Activated T-cell treated with anti-CD3 and anti-CD28 coated beads for 1 hour (primary cell): ENCODE data around the gene NUP153.

Experiments
- DNase-seq: peaks from one replicate; pipeline ENCODE4 v3.0.0-alpha.2; 2020; ENCODE audit warnings: low read depth

NUP153 gene

GRCh38 chr6:17662585-17662984 lies 44.1 kb downstream of the NUP153 start:
- DNase-seq, result no peak

- DNase-seq, result no peak
Observed at GRCh38 chr6:17656644-17657043, 50.1 kb downstream of the NUP153 start.

GRCh38 chr6:17656092-17656491 lies 50.6 kb downstream of the NUP153 start:
- no peak for DNase-seq

GRCh38 chr6:17653198-17653882 lies 53.4 kb downstream of the NUP153 start:
- no peak for DNase-seq

GRCh38 chr6:17650656-17651309 lies 55.9 kb downstream of the NUP153 start:
- DNase-seq, result no peak

GRCh38 chr6:17648745-17649144 lies 58.0 kb downstream of the NUP153 start:
- no peak for DNase-seq

- no peak for DNase-seq
Observed at GRCh38 chr6:17640477-17640917, 66.2 kb downstream of the NUP153 start.

GRCh38 chr6:17638212-17638715 lies 68.5 kb downstream of the NUP153 start:
- DNase-seq, result no peak

GRCh38 chr6:17635568-17635967 lies 71.2 kb downstream of the NUP153 start:
- DNase-seq, result no peak

- DNase-seq, result no peak
Observed at GRCh38 chr6:17633465-17634188, 73.1 kb downstream of the NUP153 start.

GRCh38 chr6:17632934-17633333 lies 73.8 kb downstream of the NUP153 start:
- DNase-seq, result no peak

- DNase-seq, result no peak
Observed at GRCh38 chr6:17630511-17631073, 76.1 kb downstream of the NUP153 start.

- DNase-seq, result no peak
Observed at GRCh38 chr6:17629824-17630510, 76.8 kb downstream of the NUP153 start.

GRCh38 chr6:17628873-17629272 lies 77.9 kb downstream of the NUP153 start:
- DNase-seq, result no peak

- no peak for DNase-seq
Observed at GRCh38 chr6:17624396-17624795, 82.3 kb downstream of the NUP153 start.

GRCh38 chr6:17622144-17622543 lies 84.6 kb downstream of the NUP153 start:
- no peak for DNase-seq

- DNase-seq, result no peak
Observed at GRCh38 chr6:17621003-17621402, 85.7 kb downstream of the NUP153 start.

GRCh38 chr6:17615794-17616193 lies 90.9 kb downstream of the NUP153 start:
- DNase-seq, result no peak

- no peak for DNase-seq
Observed at GRCh38 chr6:17612048-17612447, 94.7 kb downstream of the NUP153 start.

- no peak for DNase-seq
Observed at GRCh38 chr6:17610835-17611234, 95.9 kb downstream of the NUP153 start.

GRCh38 chr6:17606606-17607005 lies 100.1 kb downstream of the NUP153 start:
- no peak for DNase-seq

- DNase-seq, result no peak
Observed at GRCh38 chr6:17602888-17603287, 103.8 kb downstream of the NUP153 start.
